T-helper 1 cell (primary cell): Measurements from ENCODE around the gene YAF2.

Experiments used
- DNase-seq, 5 donors: peaks; one replicate each; pipeline ENCODE4 v3.0.0-alpha.2; 2012 to 2020
- total RNA-seq, 4 donors: gene quantifications; one replicate each; lab custom pipeline; 2026; lab: John Stamatoyannopoulos, UW

The YAF2 gene, protein sequence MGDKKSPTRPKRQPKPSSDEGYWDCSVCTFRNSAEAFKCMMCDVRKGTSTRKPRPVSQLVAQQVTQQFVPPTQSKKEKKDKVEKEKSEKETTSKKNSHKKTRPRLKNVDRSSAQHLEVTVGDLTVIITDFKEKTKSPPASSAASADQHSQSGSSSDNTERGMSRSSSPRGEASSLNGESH
- total RNA-seq = 65.1 to 80.3 (median 72.4) reads per million in 4 donors

- peak; percentile 76 to 91 (median 82) for DNase-seq
Observed at GRCh38 chr12:42238240-42239140, at the start of gene YAF2. YAF2 (minus strand) TSS chr12:42238248; CDS start chr12:42238180, 68 bp downstream.

- DNase-seq = no peak
Observed at GRCh38 chr12:42286741-42287140, 48.7 kb upstream of the YAF2 start.

DNA sequence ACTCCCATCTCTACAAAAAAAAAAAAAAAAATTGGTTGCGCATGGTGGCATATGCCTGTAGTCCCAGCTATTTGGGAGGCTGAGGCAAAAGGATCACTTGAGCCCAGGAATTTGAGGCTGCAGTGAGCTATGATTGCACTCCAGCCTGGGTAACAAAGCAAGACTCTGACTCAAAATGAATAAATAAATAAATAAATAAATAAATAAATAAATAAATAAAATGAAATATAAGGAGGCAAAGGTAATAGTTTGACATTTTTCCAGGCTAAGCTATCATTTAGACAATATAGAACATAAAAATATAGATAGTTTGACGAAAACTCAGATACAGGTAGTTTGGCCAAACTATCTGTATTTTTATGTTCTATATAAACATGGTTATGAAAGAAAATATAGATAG lies 47.4 kb upstream of the YAF2 start:
- no peak for DNase-seq

DNA sequence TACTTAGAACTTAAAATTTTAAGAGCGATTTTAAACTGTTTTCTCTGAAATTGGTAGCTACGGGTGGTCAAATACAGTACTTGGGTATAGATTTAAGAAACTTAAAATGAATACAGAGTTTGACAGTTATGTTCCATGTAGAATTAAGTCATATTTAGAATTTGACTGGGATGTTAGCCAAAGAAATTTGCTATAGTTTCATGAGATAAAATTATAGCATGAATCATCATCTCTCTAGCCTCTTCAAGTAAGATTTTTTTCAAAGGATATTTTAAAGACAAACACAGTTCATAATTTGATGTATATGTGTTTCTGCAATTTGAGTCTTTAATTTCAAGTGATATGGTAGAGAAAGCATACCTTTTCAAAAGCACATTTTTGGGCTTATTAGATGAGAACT lies 46.8 kb upstream of the YAF2 start:
- no peak for DNase-seq

GRCh38 chr12:42284157-42284556 lies 46.1 kb upstream of the YAF2 start:
- DNase-seq = no peak

DNA sequence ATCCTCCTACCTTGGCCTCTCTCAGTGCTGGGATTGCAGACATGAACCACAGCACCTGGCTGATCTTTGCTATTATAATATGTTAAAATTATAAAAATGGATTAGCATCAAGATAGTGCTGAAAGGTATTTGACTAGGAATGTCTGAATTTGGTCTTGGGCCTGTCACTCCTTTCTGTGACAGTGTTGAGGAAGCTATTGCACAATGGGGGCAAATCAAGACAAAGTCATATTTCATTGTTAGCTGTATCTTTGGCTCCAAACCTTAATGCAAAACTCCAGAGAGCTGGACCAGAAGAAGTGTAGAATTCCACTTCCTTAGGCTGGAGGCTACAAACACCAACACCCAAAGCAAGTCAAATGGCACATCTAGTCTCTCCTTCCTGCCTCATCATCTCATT lies 45.7 kb upstream of the YAF2 start:
- DNase-seq = no peak

GRCh38 chr12:42282294-42282693 lies 44.2 kb upstream of the YAF2 start:
- DNase-seq = no peak

- no peak for DNase-seq
Observed at GRCh38 chr12:42281844-42282243, 43.8 kb upstream of the YAF2 start.

- DNase-seq = no peak
Observed at GRCh38 chr12:42281278-42281677, 43.2 kb upstream of the YAF2 start.

- no peak for DNase-seq
Observed at GRCh38 chr12:42278128-42278510, 40.1 kb upstream of the YAF2 start.

- DNase-seq = no peak
Observed at GRCh38 chr12:42277396-42278127, 39.5 kb upstream of the YAF2 start.

DNA sequence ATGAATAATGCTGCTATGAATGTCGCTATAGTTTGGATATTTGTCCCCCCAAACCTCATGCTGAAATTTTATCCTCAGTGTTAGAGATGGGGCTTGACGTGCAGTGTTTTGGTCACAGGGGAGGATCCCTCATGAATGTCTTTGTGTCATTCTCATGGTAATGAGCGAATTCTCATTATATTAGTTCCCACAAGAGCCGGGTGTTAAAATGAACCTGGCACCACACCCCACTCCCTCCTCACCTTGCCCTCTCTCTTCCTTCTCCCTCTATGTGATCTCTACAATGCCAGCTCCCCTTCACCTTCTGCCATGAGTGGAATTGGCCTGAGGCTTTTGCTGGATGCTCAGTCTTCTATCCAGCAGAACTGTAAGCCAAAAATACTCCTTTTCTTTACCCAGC lies 37.5 kb upstream of the YAF2 start:
- DNase-seq = no peak

DNA sequence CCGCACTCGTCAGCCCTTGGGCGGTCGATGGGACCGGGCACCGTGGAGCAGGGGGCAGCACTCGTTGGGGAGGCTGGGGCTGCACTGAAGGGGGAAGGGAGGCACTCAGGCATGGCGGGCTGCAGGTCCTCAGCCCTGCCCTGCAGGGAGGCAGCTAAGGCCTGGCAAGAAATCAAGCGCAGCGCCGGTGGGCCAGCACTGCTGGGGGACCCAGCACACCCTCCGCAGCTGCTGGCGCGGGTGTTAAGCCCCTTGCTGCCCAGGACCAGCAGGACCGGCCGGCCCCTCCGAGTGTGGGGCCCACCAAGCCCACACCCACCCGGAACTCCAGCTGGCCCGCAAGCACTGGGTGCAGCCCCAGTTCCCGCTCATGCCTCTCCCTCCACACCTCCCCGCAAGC lies 35.7 kb upstream of the YAF2 start:
- DNase-seq = no peak

DNA sequence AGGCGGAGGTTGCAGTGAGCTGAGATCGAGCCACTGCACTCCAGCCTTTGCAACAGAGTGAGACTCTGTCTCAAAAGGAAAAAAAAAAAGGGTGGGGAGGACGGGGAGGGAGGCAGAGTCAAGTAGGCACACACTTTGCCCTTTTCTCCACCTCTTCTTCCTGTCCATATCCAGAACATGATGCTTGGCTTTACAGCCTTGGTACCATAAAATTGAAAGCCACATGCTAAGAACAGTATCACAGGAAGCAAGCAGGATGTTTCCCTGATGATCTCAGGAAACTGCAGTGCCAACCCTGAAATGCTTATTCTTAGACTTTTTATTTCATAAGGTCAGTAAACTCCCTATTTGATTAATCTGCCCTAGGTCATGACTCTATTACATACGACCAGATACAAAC lies 32.5 kb upstream of the YAF2 start:
- DNase-seq = no peak

- no peak for DNase-seq
Observed at GRCh38 chr12:42267413-42268190, 29.6 kb upstream of the YAF2 start.

- DNase-seq = no peak
Observed at GRCh38 chr12:42266579-42267230, 28.7 kb upstream of the YAF2 start.

DNA sequence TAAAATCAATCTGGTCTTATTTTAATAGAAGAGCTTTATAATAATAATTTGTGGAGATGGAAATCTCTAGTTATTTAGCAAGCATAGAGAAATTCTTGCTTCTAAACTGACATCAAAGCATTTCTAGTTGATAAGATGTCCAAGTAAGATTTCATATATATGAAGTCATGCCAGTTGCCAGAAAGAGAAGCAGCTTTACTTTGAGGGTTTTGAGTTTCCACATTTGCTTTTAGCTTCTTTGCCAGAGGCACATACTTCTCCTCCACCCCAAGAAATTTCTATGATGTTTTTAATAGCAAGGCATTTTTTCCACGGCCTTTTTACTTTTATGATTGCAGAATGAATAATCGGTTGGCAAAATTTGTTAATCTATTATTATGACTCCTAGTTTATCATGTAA lies 24.2 kb upstream of the YAF2 start:
- DNase-seq = no peak

- DNase-seq = peak in 1 of 5 donors; percentile 17
Observed at GRCh38 chr12:42261708-42262107, 23.7 kb upstream of the YAF2 start.

DNA sequence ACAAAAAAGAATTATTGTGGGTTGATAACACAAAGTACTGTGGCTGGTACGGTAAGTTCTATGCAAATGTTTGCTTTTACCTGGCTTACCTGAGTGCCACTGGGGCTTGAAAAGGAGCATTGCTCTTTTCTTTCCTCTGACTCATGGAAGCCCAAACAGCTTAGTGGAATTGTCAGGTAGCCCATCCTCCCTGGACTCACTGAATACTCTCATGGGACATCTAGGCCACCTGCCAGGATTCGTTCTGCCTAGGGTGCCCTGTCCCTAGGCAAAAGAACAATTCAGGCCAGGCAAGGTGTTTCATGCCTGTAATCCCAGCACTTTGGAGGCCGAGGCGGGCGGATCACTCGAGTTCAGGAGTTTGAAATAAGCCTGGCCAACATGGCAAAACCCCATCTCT lies 22.5 kb upstream of the YAF2 start:
- DNase-seq = no peak

DNA sequence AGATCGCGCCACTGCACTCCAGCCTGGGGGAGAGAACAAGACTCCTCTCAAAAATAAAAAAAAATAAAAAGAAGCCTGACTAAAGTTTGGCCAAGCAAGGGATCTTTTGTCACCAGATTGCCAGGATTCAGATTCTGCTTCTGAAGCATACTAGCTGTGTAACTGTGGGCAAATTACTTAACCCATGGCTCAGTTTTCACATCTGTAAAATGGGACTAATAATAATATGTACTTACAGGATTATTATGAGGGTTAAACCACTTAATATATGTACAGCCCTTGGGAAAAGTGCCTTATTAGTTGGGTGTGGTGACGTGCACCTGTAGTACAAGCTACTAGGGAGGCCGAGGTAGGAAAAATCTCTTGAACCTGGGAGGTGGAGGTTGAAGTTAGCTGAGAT lies 21.7 kb upstream of the YAF2 start:
- DNase-seq = no peak

- no peak for DNase-seq
Observed at GRCh38 chr12:42255866-42256261, 17.8 kb upstream of the YAF2 start.

- no peak for DNase-seq
Observed at GRCh38 chr12:42255221-42255865, 17.3 kb upstream of the YAF2 start.
